Activated CD4-positive, CD25-positive, alpha-beta regulatory T cell treated with anti-CD3 and anti-CD28 coated beads, Interleukin-2, amount 50 U/mL, for 24 hours (primary cell): ENCODE results near the gene VWA8.
"Not testable (repeated sequence)": the region's sequence is repeated elsewhere in the genome, so short reads cannot be mapped to it uniquely, and the experiment has no call there.

Experiments
- ATAC-seq, 2 donors: fragments of 150-1000 bp; cut with Tn5 transposase; one replicate each; pipeline ENCODE4 v1.10.0; 2021; ENCODE audit warnings: mild to moderate bottlenecking in 1 of 2, moderate library complexity in 1 of 2

VWA8 gene

DNA sequence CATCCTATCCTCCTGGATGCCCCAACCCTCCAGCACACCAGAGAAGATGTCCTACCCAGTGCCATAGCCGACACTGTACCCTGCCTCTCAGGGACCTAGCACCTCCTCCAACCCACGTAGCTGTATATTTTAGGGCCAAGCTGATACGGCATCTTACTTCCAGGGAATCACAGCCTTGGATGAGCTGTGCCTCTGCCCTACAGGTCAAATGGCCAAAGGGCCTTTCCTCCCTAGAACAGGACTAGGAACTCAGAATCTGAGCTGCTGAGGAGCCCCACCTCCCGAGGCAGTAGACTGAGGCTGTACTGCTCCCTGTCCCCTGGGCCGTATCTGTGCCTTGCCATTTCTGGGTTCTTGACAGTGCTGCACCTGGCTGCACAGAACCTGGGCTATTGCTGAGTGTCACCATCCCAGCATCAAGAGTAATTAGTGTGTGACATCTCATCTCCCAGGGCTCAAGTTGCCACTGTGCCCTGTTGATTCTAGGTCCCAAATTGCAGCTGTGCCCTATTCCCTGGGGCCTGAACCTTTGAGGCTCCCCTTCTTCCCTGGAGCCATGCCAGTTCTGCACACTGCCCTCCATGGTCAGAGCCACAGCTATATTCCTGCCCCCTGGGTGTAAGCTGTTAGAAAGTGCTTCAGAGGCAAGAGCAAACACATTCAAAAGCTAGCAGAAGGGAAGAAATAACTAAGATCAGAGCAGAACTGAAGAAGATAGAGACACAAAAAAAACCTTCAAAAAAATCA, 41.0 kb downstream of the VWA8 start:
- ATAC-seq, result no peak

DNA sequence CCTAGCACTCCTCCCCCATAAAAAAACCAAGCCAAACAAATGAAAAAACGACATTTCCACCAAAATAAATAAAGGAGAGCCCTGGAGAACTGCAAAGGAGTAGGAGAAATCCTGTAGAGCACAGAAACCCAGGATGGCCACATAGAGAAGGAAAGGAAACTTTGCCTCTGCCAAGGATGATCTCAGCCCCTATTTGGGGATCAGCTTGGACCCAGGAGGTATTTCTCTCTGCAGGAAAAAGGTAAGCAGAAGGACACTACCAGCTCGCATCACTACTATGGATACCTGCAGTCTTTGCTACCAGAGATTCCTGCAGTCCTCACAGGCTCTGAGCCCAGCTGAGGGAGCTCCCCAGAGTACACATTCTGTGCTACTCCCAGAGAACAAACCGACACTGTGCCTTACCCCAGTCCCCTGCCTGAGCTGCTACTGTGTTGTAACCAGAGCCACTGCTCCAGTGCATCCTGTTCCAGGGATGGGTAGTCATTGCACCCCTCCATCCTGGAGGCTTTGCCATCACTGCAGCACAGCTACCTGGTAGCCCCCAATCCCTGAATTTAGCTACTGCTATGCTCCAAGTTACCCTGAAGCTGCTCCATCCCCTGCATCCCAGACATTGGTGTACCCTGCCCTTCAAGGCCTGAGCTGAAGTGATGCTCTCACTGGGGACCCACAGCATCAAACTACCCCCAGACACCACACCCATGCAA, 41.7 kb downstream of the VWA8 start:
- ATAC-seq, result no peak

DNA sequence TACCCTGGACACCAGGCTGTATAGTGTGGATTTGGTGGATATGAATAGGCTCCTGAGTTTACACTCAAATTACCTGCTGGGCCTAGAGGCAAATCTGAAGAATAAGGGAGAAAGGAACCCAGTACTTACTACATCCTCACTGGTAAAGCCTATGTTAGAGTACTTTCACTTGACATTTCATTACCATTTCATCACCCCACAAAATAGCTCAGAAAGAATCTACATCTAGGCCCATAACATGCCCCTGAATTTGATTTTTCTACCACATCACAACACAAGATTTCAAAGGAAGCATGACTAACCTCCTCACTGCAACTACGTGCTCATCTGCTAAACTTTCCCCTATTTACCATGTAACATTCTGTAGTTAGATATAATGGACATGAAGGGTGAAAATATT, 43.3 kb downstream of the VWA8 start:
- peak; percentile 79 to 86 for ATAC-seq

DNA sequence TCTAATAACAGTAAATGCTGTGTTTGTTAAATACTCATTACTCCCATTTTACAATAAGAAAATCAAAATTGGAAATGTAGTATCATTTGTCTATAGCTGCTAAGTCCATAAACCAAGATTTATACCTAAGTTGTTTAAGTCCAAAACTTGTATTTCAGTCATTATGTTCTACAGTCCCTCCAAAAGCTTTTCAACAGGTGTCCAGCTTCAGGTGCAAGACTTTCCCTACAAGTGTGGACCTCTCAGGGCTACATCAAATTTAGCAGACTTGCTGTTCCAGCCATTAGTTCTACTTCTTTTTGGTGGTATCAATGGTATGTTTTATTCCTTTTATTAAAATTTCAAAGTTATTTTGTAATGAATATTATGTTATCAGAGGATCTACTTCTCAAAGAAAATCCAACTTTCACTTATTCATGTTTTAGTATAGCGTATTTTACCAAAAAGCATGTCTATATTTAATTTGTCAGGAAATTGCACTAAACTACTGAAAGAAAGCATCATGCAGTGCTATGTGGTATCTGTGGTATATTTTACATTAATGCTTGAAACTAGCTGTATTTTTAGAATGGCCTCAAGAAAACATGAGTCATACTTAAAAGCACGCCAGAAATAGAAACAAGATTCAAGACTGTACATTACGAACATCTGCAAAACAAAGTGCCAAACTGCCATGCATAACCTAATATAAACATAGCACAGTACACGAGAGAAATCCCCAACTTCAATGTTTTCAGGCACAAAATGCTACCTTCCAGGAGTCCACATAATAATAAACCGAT, 44.5 kb downstream of the VWA8 start:
- peak; percentile 87 for ATAC-seq

DNA sequence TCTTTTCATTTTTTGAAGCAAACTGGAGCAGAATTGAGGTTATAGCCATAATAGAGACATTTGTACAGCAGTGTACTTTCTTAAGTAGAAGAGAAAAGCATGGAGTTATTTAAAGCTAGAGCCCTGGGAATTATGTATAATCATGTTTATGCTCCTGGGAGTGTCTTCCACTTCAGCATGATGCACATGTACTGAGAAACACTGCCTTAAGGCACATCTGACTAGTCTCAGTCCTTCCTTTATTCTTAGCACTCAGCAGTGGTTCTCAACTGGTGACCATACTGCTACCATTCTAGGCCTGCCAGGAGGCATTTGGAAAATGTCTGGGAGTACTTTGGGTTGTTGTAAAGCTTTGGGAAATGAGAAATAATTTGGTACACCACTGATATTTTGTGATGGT, 45.8 kb downstream of the VWA8 start:
- no peak for ATAC-seq

DNA sequence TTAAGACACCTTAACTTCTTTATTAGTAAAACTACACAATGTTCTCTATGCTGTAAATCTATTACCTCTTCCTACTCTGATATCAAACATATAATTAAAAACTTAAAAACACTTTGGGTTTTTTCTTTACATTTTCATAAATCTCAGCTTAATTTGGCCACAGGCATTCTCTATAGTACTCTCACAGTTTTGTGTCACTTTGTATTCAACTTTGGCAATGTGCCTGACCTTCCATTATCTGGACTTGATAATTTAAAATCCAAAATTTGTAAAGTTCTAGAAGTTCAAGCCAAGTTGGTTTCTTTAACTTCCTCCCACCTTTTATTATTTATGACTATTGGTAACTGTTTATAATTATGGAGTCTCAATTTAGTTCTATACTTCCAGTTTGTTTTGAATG, 46.4 kb downstream of the VWA8 start:
- ATAC-seq, result no peak

DNA sequence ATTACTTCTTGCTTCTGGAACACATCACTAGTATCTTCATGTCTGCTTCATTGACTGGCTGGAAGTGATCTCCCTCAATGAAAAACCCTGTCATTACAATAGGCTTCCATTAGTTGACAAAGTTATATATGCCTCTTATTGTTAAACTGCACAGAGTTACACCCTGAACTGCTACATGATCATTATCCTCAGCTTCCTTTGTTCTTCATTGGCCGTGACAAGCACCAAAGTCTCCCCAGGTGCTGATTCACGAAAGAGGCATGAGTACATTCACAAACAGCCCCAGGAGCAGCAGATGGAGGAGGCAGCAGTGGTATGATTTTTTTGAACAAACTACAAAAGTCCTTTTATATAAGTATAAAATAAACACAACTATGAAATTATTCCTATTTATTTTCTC, 51.4 kb downstream of the VWA8 start:
- no peak for ATAC-seq

DNA sequence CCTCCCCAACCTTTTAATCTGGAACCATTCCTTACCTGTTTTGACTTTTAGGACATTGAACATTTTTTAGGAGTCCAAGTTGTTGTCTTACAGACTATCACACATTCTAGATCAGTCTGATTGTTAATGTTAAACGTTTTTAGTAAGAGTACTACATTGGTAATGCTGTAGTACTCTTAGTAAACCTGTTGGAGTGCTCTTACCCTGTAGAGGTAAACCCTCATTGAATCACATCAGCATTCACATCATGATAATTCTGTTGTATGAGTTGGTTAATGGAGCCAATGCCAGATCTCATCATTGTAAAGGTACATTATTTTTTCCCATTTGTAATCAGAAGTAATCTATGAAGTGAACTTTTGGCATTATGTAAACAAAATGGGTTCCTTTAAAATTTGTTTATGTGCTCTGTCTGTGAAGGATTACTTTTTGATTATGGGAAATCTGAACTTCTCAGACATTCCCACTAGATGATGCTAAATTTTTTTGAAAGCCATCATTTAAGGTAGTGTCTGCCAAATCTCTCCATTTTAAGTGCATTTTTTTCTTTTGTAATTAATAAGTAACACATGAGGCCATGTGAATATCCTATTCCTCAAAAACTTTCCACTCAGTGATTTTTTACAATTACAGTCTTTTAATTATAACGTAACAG, 55.2 kb downstream of the VWA8 start:
- peak; percentile 67 to 80 for ATAC-seq

DNA sequence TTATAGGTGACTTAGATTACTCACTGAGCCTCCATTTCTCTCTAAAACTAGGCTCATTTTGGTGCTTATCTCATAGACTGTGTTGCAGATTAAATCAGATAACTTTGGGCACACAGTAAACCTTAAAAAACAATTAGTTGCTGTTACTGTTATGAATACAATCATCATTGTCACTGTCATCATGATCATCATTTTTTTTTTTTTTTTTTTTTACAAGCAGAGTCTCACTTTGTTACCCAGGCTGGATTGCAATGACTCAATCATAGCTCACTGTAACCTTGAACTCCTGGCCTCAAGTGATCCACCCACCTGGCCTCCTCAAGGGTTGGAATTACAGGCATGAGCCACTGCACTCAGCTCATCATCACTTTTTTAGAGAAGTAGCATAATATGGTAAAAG, 60.0 kb downstream of the VWA8 start:
- ATAC-seq, result peak; percentile 80 to 81

DNA sequence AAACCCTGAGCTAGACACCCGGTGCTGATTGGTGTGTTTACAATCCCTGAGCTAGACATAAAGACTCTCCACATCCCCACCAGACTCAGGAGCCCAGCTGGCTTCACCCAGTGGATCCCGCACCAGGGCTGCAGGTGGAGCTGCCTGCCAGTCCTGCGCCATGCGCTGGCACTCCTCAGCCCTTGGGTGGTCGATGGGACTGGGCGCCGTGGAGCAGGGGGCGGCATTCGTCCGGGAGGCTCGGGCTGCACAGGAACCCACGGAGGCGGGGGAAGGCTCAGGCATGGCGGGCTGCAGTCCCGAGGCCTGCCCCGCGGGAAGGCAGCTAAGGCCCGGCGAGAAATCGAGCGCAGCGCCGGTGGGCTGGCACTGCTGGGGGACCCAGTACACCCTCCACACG, 62.5 kb downstream of the VWA8 start:
- ATAC-seq, result not testable (repeated sequence)

DNA sequence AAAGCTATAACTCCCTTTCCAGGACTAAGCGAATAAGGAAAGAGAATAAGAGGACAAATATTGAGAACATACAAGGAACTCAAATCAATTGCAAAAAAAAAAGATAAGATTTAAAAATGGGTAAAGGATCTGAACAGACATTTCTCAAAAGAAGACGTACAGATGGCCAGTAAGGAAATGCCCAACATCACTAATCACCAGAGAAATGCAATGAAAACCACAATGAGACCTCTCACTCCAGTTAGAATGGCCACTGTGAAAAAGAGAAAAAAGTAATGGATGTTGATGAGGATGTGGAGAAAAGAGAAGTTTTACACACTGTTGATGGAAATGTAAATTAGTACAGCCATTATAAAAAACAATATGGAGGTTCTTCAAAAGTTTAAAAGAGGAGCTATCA, 63.8 kb downstream of the VWA8 start:
- ATAC-seq, result no peak

DNA sequence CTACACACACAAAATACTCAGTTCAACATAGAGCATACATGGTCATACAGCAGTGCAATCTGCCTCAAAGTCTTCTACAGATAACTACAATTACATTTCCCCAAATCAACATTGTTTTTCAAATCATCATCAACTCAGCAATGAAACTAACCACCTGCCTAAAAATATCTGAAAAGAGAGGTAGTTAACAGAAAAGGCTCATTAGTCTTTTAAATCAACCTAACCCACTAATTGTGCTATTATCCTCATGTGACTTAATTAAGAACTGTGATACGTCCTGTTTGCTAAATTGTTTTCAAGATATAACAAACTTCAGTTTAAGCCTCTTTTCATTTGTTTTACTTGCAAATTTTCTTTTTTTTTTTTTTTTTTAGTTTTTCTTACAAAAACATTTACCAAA, 65.4 kb downstream of the VWA8 start:
- ATAC-seq, result no peak

DNA sequence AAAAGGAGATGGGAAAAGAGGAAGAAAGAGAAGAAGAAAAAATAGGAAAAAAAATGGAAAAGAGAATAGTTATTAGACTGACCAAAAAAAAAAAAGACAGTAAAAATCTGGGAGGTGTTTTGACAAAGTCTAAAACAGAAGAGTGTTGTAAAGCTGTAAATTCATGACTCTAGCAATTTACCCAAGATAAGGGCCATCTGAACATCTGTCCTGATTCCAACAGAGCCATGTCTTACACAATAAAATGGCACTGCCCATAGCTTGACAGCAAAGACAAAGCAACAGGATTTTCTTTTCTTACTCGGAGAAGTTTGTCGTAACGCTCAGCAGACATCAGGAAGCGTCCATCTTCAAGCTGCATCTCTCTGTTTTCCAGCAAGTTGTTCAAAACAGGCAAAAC, 69.8 kb downstream of the VWA8 start:
- ATAC-seq, result no peak

DNA sequence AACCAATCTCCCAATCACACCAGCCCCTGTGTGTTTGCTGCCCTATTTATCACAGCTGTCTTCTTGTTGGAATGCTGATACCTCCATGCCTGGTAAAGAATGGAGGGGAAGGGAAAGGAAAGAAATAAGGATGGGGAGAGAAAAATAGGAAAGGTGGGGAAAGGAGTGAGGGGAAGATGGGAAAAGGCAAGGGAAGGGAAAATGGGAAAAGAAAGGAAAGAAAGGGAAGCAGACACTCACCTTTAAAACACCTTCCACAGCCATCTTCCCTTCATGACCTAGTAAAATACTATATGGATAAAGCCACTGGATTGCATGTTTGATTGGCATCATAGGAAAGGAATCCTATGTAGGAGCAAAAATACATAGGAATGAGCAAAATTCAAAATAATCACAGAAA, 77.8 kb downstream of the VWA8 start:
- ATAC-seq, result no peak

DNA sequence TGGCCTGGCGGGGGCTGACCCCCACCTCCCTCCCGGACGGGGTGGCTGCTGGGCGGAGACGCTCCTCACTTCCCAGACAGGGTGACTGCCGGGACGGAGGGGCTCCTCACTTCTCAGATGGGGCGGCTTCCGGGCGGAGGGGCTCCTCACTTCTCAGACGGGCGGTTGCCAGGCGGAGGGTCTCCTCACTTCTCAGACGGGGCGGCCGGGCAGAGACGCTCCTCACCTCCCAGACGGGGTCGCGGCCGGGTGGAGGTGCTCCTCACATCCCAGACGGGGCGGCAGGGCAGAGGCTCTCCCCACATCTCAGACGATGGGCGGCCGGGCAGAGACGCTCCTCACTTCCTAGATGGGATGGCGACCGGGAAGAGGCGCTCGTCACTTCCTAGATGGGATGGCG, 79.0 kb downstream of the VWA8 start:
- ATAC-seq, result not testable (repeated sequence)

DNA sequence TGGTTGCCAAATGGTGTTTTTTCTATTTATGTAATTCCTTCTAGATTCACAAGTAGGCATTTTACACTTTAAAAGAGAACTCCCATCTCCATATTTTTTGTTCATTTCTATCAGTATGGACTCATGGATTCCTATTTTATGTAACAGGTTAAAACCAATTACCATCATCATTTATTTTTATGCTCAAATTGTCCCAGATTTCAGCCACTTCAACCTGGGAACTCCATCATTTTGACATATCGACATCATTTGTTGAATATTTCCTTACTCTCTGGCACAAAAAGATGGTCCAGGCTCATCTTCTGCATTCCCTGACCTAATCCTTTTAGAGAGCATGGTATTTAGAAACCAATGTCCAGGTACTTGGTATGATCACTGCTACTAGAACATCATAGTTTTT, 79.9 kb downstream of the VWA8 start:
- ATAC-seq, result no peak

DNA sequence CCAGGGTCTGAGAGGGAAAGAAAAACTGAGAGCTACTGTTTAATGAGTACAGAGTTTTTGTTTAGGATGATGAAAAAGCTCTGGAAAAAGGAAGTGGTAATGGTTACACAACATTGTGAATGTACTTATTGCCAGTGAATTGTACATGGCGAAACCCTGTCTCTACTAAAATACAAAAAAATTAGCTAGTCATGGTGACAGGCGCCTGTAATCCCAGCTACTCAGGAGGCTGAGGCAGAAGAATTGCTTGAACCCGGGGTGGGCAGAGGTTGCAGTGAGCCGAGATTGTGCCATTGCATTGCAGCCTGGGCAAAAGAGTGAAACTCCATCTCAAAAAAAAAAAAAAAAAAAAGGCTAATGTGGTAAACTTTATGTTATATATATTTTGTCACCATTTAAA, 96.3 kb downstream of the VWA8 start:
- no peak for ATAC-seq

DNA sequence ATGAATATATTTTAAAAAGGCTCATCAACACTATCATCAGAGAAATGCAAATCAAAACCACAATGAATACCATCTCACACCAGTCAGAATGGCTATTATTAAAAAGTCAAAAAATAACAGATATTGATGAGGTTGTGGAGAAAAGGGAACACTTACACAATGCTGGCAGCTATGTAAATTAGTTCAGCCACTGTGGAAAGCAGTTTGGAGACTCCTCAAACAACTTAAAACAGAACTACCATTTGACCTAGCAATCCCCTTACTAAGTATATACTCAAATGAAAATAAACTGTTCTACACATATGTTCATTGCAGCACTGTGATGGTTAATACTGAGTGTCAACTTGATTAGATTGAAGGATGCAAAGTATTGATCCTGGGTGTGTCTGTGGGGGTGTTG, 98.2 kb downstream of the VWA8 start:
- not testable (repeated sequence) for ATAC-seq

DNA sequence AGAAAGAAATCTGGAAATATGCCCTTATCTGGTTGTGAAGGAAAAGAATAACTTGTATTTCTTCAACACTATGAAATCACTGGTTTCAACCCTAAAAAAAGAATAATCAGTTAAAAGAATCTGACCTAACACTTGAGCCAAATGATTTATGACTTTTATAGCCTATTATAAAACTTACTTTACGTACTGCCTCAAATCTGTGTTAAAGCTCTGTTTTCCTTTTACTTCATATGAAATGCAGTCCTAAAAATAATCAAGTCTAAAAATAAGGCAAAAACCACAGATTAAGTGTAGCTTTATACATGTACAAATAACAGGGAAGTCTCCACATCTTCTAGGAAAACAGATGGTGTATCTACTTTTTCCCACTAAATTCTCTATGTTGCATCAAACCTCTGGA, 101.3 kb downstream of the VWA8 start:
- no peak for ATAC-seq

DNA sequence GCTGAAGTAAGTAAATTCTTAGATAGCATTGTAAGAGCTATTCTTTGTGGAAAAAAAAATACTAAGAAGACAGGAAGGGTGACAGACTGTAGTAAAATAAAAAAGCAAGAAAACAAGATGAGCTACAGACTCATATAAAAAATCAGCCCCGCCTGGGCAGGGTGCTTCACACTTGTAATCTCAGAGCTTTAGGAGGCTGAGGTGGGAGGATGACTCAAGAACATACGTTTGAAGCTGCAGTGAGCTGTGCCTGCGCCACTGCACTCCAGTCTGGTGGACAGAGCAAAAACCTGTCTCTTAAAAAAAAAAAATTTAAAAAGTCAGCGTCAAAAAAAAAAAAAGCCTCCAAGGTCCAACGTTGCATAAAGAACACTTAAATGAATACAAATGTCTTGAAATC, 102.1 kb downstream of the VWA8 start:
- no peak for ATAC-seq

DNA sequence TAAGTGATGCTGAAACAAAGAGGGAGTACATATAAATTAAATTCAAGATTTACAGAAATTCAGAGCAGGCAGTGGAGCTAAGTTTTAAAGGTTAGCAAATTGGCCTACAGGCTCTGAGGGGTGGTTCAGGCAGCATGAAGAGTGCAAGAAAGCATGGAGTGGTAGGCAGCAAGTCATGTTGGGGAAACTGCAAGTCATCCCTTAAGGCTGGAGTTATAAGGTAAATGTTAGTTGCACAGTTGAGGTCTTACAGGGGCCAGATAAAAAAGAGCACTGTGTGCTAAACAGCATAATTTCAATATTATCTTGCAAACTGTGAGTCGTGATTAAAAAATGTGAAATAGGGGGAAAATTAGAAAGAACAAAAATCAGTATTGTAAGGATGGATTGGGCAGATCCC, 106.2 kb downstream of the VWA8 start:
- ATAC-seq, result no peak

DNA sequence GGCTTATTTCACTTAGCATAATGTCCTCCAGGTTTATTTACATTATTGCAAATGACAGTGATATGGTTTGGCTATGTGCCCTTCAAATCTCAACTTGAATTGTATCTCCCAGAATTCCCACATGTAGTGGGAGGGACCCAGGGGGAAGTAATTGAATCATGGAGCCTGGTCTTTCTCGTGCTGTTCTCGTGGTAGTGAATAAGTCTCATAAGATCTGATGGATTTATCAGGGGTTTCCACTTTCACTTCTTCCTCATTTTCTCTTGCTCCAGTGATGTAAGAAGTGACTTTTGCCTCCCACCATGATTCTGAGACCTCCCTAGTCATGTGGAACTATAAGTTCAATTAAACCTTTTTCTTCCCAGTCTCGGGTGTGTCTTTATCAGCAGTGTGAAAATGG, 109.6 kb downstream of the VWA8 start:
- no peak for ATAC-seq
